COLO829 (cell line): ENCODE measurements around the gene ITGB6.

Source experiments
- DNase-seq: peaks from one replicate; pipeline ENCODE4 v3.0.0; 2012; ENCODE audit warnings: low spot score

Gene ITGB6

DNA sequence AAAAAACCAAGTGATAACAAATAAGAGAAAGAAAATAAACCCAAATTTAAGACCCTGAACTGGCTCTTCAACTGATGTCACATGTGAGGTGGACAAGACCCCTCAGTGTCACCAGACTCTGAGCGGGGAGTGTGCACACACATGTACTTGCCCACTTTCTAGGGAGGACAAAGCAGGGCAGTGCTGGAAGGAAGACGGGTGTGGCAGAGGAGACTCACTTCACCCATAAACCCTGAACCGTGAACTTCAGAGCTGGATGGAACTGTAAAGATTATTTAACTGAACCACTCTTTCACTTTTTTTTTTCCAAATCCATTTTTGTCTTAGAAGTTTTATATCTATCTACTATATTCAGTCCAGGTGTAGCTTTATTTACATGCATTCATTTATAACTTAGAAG is 149.9 kb downstream of the ITGB6 start:
- no peak for DNase-seq
